B cell (primary cell): ENCODE results near the gene GABRP.

Experiments used
- EZH2 ChIP-seq: IDR thresholded peaks from 2 replicates; pipeline ENCODE4 v1.6.1; 2012; ENCODE audit warnings: borderline replicate concordance, low read depth, mild to moderate bottlenecking, moderate library complexity, low read length; ENCODE audit not compliant: insufficient read depth, poor library complexity, severe bottlenecking
- TF ChIP-seq, protein P1 (sequence below): fragments of 200-600 bp; IDR thresholded peaks from one replicate; pipeline ENCODE4 v1.8.0; 2022; ENCODE audit warnings: antibody characterized with exemption, mild to moderate bottlenecking

- TF ChIP-seq, protein P1, sequence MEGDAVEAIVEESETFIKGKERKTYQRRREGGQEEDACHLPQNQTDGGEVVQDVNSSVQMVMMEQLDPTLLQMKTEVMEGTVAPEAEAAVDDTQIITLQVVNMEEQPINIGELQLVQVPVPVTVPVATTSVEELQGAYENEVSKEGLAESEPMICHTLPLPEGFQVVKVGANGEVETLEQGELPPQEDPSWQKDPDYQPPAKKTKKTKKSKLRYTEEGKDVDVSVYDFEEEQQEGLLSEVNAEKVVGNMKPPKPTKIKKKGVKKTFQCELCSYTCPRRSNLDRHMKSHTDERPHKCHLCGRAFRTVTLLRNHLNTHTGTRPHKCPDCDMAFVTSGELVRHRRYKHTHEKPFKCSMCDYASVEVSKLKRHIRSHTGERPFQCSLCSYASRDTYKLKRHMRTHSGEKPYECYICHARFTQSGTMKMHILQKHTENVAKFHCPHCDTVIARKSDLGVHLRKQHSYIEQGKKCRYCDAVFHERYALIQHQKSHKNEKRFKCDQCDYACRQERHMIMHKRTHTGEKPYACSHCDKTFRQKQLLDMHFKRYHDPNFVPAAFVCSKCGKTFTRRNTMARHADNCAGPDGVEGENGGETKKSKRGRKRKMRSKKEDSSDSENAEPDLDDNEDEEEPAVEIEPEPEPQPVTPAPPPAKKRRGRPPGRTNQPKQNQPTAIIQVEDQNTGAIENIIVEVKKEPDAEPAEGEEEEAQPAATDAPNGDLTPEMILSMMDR, result no peak
- no peak for TF ChIP-seq EZH2
These were observed 65.8 kb downstream of the GABRP start for GRCh38 chr5:170849374-170849773.
